B cell (primary cell): Measurements from ENCODE around the gene NPIPB8. TPM values are rescaled to one million over a fixed set of nuclear protein-coding genes. Genes with fewer than 3 reads are reported as not detected.

ENCODE experiments used
- ATAC-seq: fragments of 200-7000 bp; cut with Tn5 transposase; one replicate; pipeline ENCODE4 v1.10.0; 2021; ENCODE audit warnings: low read depth, mild to moderate bottlenecking, moderate number of reproducible peaks, moderate library complexity
- CTCF ChIA-PET: fragments of 350-600 bp; sonication (Branson Sonifier 250); formaldehyde crosslinking; loops from one replicate; lab custom pipeline; 2021; ENCODE audit warnings: antibody characterized with exemption, inconsistent platforms; lab: Charles Lee
- POLR2A ChIA-PET: fragments of 350-600 bp; sonication (Branson Sonifier 250); formaldehyde crosslinking; loops from one replicate; lab custom pipeline; 2021; ENCODE audit warnings: antibody characterized with exemption; lab: Charles Lee
- DNase-seq: peaks from one replicate; pipeline ENCODE4 v3.0.0; 2013
- H2AFZ ChIP-seq: 2 replicates; pipeline ENCODE4 v1.6.1; 2012; ENCODE audit warnings: mild to moderate bottlenecking, low read depth, low read length; ENCODE audit not compliant: insufficient read depth, poor library complexity, severe bottlenecking
- H3K27ac ChIP-seq, 2 donors: 1 replicate in 1 of 2; 2 replicates in 1 of 2; pipeline ENCODE4 v1.5.1; 2012 to 2013; ENCODE audit warnings: low read length in 2 of 2, mild to moderate bottlenecking in 2 of 2, moderate library complexity in 1 of 2
- H3K27me3 ChIP-seq, 4 experiments: fragments of 200-600 bp in 1 of 4; sonication (generic) in 1 of 4; replicated peaks in 1 of 4; 1 replicate in 2 of 4; 2 replicates in 2 of 4; pipeline versions ENCODE4 v1.6.1 to v1.7.0; 2013 to 2016; ENCODE audit warnings: low read length in 3 of 4, mild to moderate bottlenecking in 2 of 4, mixed read lengths in 1 of 4, moderate library complexity in 1 of 4; ENCODE audit not compliant: insufficient read depth in 4 of 4, control insufficient read depth in 3 of 4; ENCODE audit errors: control extremely low read depth in 1 of 4
- H3K36me3 ChIP-seq, 2 experiments: replicated peaks in 1 of 2; 1 replicate in 1 of 2; 2 replicates in 1 of 2; pipeline versions ENCODE4 v1.6.1 to v1.7.1; 2013; ENCODE audit warnings: low read length in 1 of 2; ENCODE audit not compliant: insufficient read depth in 2 of 2, control insufficient read depth in 1 of 2; ENCODE audit errors: control extremely low read depth in 1 of 2, extremely low read depth in 1 of 2
- H3K4me1 ChIP-seq, 2 donors: fragments of 200-600 bp in 1 of 2; sonication (generic) in 1 of 2; 1 replicate in 1 of 2; 2 replicates in 1 of 2; pipeline versions ENCODE4 v1.5.1 to v1.6.1; 2013 to 2017; ENCODE audit warnings: low read length in 2 of 2; ENCODE audit not compliant: control insufficient read depth in 2 of 2, insufficient read depth in 2 of 2
- H3K4me2 ChIP-seq: replicated peaks from 2 replicates; pipeline ENCODE3; 2012; ENCODE audit warnings: mild to moderate bottlenecking, low read depth, low read length; ENCODE audit not compliant: poor library complexity, severe bottlenecking
- H3K4me3 ChIP-seq, 5 experiments: fragments of 200-600 bp in 1 of 5; sonication (generic) in 1 of 5; 1 replicate in 3 of 5; 2 replicates in 2 of 5; pipeline versions ENCODE4 v1.5.1 to v1.7.0; 2011 to 2016; ENCODE audit warnings: low read length in 4 of 5, mild to moderate bottlenecking in 4 of 5, low read depth in 2 of 5, control low read depth in 1 of 5, moderate library complexity in 1 of 5; ENCODE audit not compliant: insufficient read depth in 1 of 5; ENCODE audit errors: control extremely low read depth in 1 of 5, extremely low read depth in 1 of 5
- H3K79me2 ChIP-seq: fragments of 200-600 bp; sonication (generic); one replicate; pipeline ENCODE4 v1.6.0; 2016; ENCODE audit warnings: low read length; ENCODE audit not compliant: control insufficient read depth, insufficient read depth
- H3K9ac ChIP-seq: fragments of 200-600 bp; sonication (generic); 2 replicates; pipeline ENCODE4 v1.6.1; 2017; ENCODE audit warnings: mild to moderate bottlenecking, low read length, moderate library complexity
- H3K9me3 ChIP-seq, 3 donors: one replicate each; pipeline versions ENCODE4 v1.6.1 to v1.7.1; 2013; ENCODE audit warnings: low read length in 2 of 3; ENCODE audit not compliant: control insufficient read depth in 2 of 3, insufficient read depth in 1 of 3; ENCODE audit errors: control extremely low read depth in 1 of 3
- H4K20me1 ChIP-seq: 2 replicates; pipeline ENCODE4 v1.6.0; 2012; ENCODE audit warnings: mild to moderate bottlenecking, low read length; ENCODE audit not compliant: insufficient read depth, control insufficient read depth, poor library complexity, severe bottlenecking
- H3K27ac Mint-ChIP-seq: one replicate; pipeline ENCODE4 v1.8.0; 2021; ENCODE audit warnings: mixed read lengths
- H3K27me3 Mint-ChIP-seq: one replicate; pipeline ENCODE4 v1.8.0; 2021; ENCODE audit warnings: mixed read lengths
- H3K4me1 Mint-ChIP-seq: one replicate; pipeline ENCODE4 v1.8.0; 2021; ENCODE audit warnings: mixed read lengths
- H3K4me3 Mint-ChIP-seq: one replicate; pipeline ENCODE4 v1.8.0; 2021; ENCODE audit warnings: mixed read lengths
- H3K9me3 Mint-ChIP-seq: one replicate; pipeline ENCODE4 v1.8.0; 2022; ENCODE audit warnings: mixed read lengths; ENCODE audit not compliant: insufficient read depth
- CTCF ChIP-seq: fragments of 200-600 bp; IDR thresholded peaks from one replicate; pipeline ENCODE4 v1.8.0; 2022; ENCODE audit warnings: antibody characterized with exemption, mild to moderate bottlenecking
- EZH2 ChIP-seq: IDR thresholded peaks from 2 replicates; pipeline ENCODE4 v1.6.1; 2012; ENCODE audit warnings: borderline replicate concordance, low read depth, mild to moderate bottlenecking, moderate library complexity, low read length; ENCODE audit not compliant: insufficient read depth, poor library complexity, severe bottlenecking
- whole genome bisulfite sequencing: methylation state at CpG from one replicate; pipeline ENCODE4 v1.1.5; 2013; ENCODE audit warnings: missing lambda C conversion rate; ENCODE audit not compliant: insufficient coverage; 5-methylcytosine and 5-hydroxymethylcytosine counted together
- intact Hi-C: fragments of 100-400 bp; cut with micrococcal nuclease; formaldehyde crosslinking; loops from one replicate; pipeline ENCODE4 v1.10.0; 2022
- polyA plus RNA-seq: library from polyadenylated mRNA; depleted of rRNA; stranded (reverse); fragments of >200 nt; gene quantifications from 2 replicates; pipeline ENCODE4 v1.2.3, GENCODE V29; 2012
- total RNA-seq, 2 donors: library from RNA; stranded (reverse); fragments of 120-200 nt in 1 of 2; gene quantifications; 1 replicate in 1 of 2; 2 replicates in 1 of 2; pipeline versions ENCODE4 v1.2.3 to v1.2.4, GENCODE V29; 2013 to 2022

The NPIPB8 gene
- total and polyA plus RNA-seq, 2 donors (not counting 1 experiment from before 2014, with no cell fraction given), result 0.04 to 1.1 TPM

GRCh38 chr16:28603381-28604185 lies 34.3 kb upstream of the NPIPB8 start:
- CTCF ChIA-PET, result no interaction called here

More at GRCh38 chr16:28603381-28604185, 34.3 kb upstream of the NPIPB8 start:
- TF ChIP-seq CTCF (no peak), EZH2 (no peak)
- no peaks in the 10 kb centered on the region for H4K20me1 ChIP-seq
- no peak overlapping the region for H3K9ac ChIP-seq
- no peaks in the 10 kb centered on the region for H3K79me2 ChIP-seq
- H3K4me1 ChIP-seq, result no peaks in the 10 kb centered on the region
- no peaks in the 10 kb centered on the region for H3K27me3 ChIP-seq
- WGBS, result 88% methylated on average over 11 of the region's 11 CpGs
- H3K27ac Mint-ChIP-seq, result no peak overlapping the region
- H3K4me3 Mint-ChIP-seq, result no peak overlapping the region
- H3K4me1 Mint-ChIP-seq, result peaks cover 3% of the 10 kb centered on the region
- DNase-seq, result no peak
- H3K4me3 ChIP-seq, result no peak overlapping the region
- H3K27me3 Mint-ChIP-seq, result no peaks in the 10 kb centered on the region
- no peaks in the 10 kb centered on the region for H3K9me3 Mint-ChIP-seq
- POLR2A ChIA-PET, result no interaction called here
- no peak for ATAC-seq
- no peak overlapping the region for H3K27ac ChIP-seq
- intact Hi-C loops, result no loop called here
- H3K9me3 ChIP-seq, result no peaks in the 10 kb centered on the region
- no peaks in the 10 kb centered on the region for H3K36me3 ChIP-seq
- no peak overlapping the region for H3K4me2 ChIP-seq
- H2AFZ ChIP-seq, result no peak overlapping the region
